Dedifferentiated amniotic fluid mesenchymal stem cell (primary cell): ENCODE data around the gene JRKL.

Source experiments
- DNase-seq: peaks from one replicate; pipeline ENCODE4 v3.0.0-alpha.2; 2016; ENCODE audit errors: extremely low spot score

The JRKL gene

GRCh38 chr11:96389720-96390487 is at the start of gene JRKL, which contains the start of gene CCDC82:
JRKL (plus strand) TSS chr11:96390013; CDS start chr11:96390650, 637 bp downstream.
CCDC82 (minus strand) TSS chr11:96389912; CDS start chr11:96384747, 5,165 bp downstream.
- peak; percentile 92 for DNase-seq

GRCh38 chr11:96340555-96340885 is 49.3 kb upstream of the JRKL start:
- no peak for DNase-seq

GRCh38 chr11:96341211-96342013 is 48.4 kb upstream of the JRKL start:
- DNase-seq = no peak

- peak; percentile 26 for DNase-seq
These were observed 47.5 kb upstream of the JRKL start for GRCh38 chr11:96342014-96342960.

GRCh38 chr11:96342961-96343711 is 46.7 kb upstream of the JRKL start, which contains the start of gene MAML2:
MAML2 (minus strand) TSS chr11:96343195; CDS start chr11:96341895, 1,300 bp downstream.
- DNase-seq = peak; percentile 96

GRCh38 chr11:96356848-96357247 is 33.0 kb upstream of the JRKL start:
- no peak for DNase-seq

GRCh38 chr11:96357794-96358193 is 32.0 kb upstream of the JRKL start:
- DNase-seq = no peak

- DNase-seq = no peak
These were observed 31.5 kb upstream of the JRKL start for GRCh38 chr11:96358321-96358720.

GRCh38 chr11:96361778-96362177 is 28.0 kb upstream of the JRKL start:
- no peak for DNase-seq

GRCh38 chr11:96365493-96365892 is 24.3 kb upstream of the JRKL start:
- no peak for DNase-seq

GRCh38 chr11:96366024-96366423 is 23.8 kb upstream of the JRKL start:
- no peak for DNase-seq

- DNase-seq = no peak
These were observed 22.5 kb upstream of the JRKL start for GRCh38 chr11:96367342-96367741.

- DNase-seq = no peak
These were observed 16.0 kb upstream of the JRKL start for GRCh38 chr11:96373826-96374225.

GRCh38 chr11:96376796-96377195 is 13.0 kb upstream of the JRKL start:
- no peak for DNase-seq

GRCh38 chr11:96384156-96384555 is 5.7 kb upstream of the JRKL start:
- DNase-seq = no peak

- DNase-seq = no peak
These were observed 4.6 kb upstream of the JRKL start for GRCh38 chr11:96385187-96385586.

- no peak for DNase-seq
These were observed 708 bp upstream of the JRKL start for GRCh38 chr11:96388891-96389719.

- DNase-seq = no peak
These were observed 627 bp downstream of the JRKL start for GRCh38 chr11:96390488-96390792.

GRCh38 chr11:96391698-96392307 is 2.0 kb downstream of the JRKL start:
- DNase-seq = no peak
